ENCODE data around the gene CCDC70.

DNA sequence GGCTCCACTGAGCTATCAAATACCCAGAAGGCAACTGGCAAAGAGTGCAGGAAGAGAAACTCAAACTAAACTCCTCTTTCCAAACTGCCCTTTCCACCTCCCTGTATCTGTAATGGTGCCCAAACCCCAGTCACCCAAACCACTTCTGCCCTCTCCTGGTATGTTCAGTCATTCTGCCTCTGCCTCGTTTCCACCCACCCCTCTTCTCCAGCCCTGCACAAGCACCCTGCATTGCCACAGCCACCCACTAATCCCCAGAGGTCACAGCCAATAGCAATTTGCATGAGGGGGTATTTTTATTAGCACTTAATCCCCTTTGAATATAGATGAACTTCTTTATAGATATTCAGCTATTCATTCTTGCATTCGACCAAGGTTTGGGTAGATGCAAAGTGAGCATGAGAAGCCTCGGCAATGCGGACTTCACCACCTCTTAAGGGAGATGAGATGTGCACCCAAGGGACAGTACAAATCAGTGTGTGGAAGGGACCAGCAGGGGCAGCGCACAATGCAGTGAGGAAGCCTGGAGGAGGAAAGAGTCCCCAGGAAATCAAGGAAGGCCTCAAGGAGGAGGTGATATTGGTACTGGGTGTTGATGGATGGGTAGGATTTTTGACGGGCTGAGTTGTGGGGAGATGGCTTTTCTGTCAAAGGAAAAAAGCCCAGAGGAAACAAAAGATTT lies 29.2 kb upstream of the CCDC70 start:
- TF ChIP-seq EZH2 (IDR thresholded peaks at IDR 0.05; ENCODE audit: borderline replicate concordance, low read depth, low read length, poor library complexity, severe bottlenecking) = no peak
- peak; percentile 60 for TF ChIP-seq CTCF (conservative IDR thresholded peaks at IDR 0.05; ENCODE audit: low read depth, low read length)
